Activated CD4-positive, alpha-beta T cell treated with anti-CD3 and anti-CD28 coated beads, Interleukin-2, Interleukin-4, amounts not matched to agents 100 ng/mL and 50 ng/mL, durations not matched to agents 16 hours and 8 hours (primary cell): ENCODE data around the gene GRID1.

Experiments
- DNase-seq: peaks from one replicate; pipeline ENCODE4 v3.0.0-alpha.2; 2020; ENCODE audit warnings: low spot score

Gene GRID1

GRCh38 chr10:86312701-86313270 is 53.8 kb downstream of the GRID1 start:
- DNase-seq = no peak

GRCh38 chr10:86311906-86312305 is 54.7 kb downstream of the GRID1 start:
- DNase-seq = no peak

- DNase-seq = no peak
Measured at GRCh38 chr10:86311190-86311589, 55.4 kb downstream of the GRID1 start.

GRCh38 chr10:86310702-86311101 is 55.9 kb downstream of the GRID1 start:
- DNase-seq = no peak

GRCh38 chr10:86310291-86310690 is 56.3 kb downstream of the GRID1 start:
- DNase-seq = no peak

GRCh38 chr10:86308056-86308455 is 58.5 kb downstream of the GRID1 start:
- DNase-seq = no peak

- no peak for DNase-seq
Measured at GRCh38 chr10:86306628-86307278, 59.8 kb downstream of the GRID1 start.

GRCh38 chr10:86305521-86305920 is 61.1 kb downstream of the GRID1 start:
- DNase-seq = no peak

- DNase-seq = no peak
Measured at GRCh38 chr10:86304436-86304835, 62.2 kb downstream of the GRID1 start.

- DNase-seq = no peak
Measured at GRCh38 chr10:86303626-86304025, 63.0 kb downstream of the GRID1 start.

- no peak for DNase-seq
Measured at GRCh38 chr10:86301971-86302370, 64.6 kb downstream of the GRID1 start.

- DNase-seq = no peak
Measured at GRCh38 chr10:86300931-86301830, 65.4 kb downstream of the GRID1 start.

GRCh38 chr10:86300399-86300925 is 66.1 kb downstream of the GRID1 start:
- DNase-seq = no peak

- no peak for DNase-seq
Measured at GRCh38 chr10:86299562-86299961, 67.0 kb downstream of the GRID1 start.

- no peak for DNase-seq
Measured at GRCh38 chr10:86298501-86299001, 68.0 kb downstream of the GRID1 start.

GRCh38 chr10:86295791-86296190 is 70.8 kb downstream of the GRID1 start:
- no peak for DNase-seq

- DNase-seq = no peak
Measured at GRCh38 chr10:86295351-86295750, 71.2 kb downstream of the GRID1 start.

GRCh38 chr10:86294346-86295265 is 72.0 kb downstream of the GRID1 start:
- no peak for DNase-seq

- no peak for DNase-seq
Measured at GRCh38 chr10:86293396-86293791, 73.2 kb downstream of the GRID1 start.

- no peak for DNase-seq
Measured at GRCh38 chr10:86292462-86293395, 73.9 kb downstream of the GRID1 start.
